Testis (tissue), 2 donors: ENCODE data around the gene SLC4A1AP.

Experiments
- CTCF ChIP-seq, 3 experiments: fragments of 450-650 bp in 2 of 3; fragments of 200-600 bp in 1 of 3; sonication (generic) in 1 of 3; IDR thresholded peaks; one replicate each; pipeline ENCODE4 v1.5.1; 2016 to 2019; ENCODE audit warnings: antibody characterized with exemption in 3 of 3, mild to moderate bottlenecking in 2 of 3, moderate library complexity in 1 of 3
- POLR2A ChIP-seq: fragments of 450-650 bp; IDR thresholded peaks from one replicate; pipeline ENCODE4 v1.6.1; 2017; ENCODE audit warnings: antibody characterized with exemption, mild to moderate bottlenecking, moderate library complexity

GRCh38 chr2:27661371-27661770 is 2.3 kb upstream of the SLC4A1AP start:
- TF ChIP-seq CTCF (IDR thresholded peaks at IDR 0.05) (no peak), POLR2A (no peak)
